ENCODE results near the gene LONP2.

The LONP2 gene

GRCh38 chr16:48274476-48274875, 30.4 kb downstream of the LONP2 start:
- H3K79me2 ChIP-seq (ENCODE audit: low read length): no peaks in the 10 kb centered on the region
- H3K4me3 ChIP-seq (ENCODE audit: low read length): no peak overlapping the region
- no peaks in the 10 kb centered on the region for H3K27me3 ChIP-seq (ENCODE audit: low read depth, low read length)
- no peaks in the 10 kb centered on the region for H3K4me1 ChIP-seq (ENCODE audit: low read length)
- no peak overlapping the region for H2AFZ ChIP-seq (ENCODE audit: low read depth, low read length)
- 0 out of 2 replicates have a peak, but pooled peaks cover 4% of the 10 kb centered on the region for H4K20me1 ChIP-seq (ENCODE audit: insufficient read depth, low read length)
- peaks cover 34% of the 10 kb centered on the region for H3K36me3 ChIP-seq (replicated peaks; ENCODE audit: low read depth, low read length)
- H3K9ac ChIP-seq (ENCODE audit: low read length): no peak overlapping the region
- H3K27ac ChIP-seq (ENCODE audit: low read length): no peak overlapping the region
- no peaks in the 10 kb centered on the region for H3K9me3 ChIP-seq (ENCODE audit: insufficient read depth, low read length)
- no peak overlapping the region for H3K4me2 ChIP-seq (ENCODE audit: low read length)
- TF ChIP-seq CTCF (IDR thresholded peaks at IDR 0.05; ENCODE audit: low read depth, low read length) (no peak), EZH2phosphoT487 (IDR thresholded peaks at IDR 0.05; ENCODE audit: low read depth) (no peak)

GRCh38 chr16:48276102-48276501, 32.0 kb downstream of the LONP2 start:
- Histone ChIP-seq H3K4me2 (ENCODE audit: low read length) (no peak overlapping the region), H3K27ac (ENCODE audit: low read length) (no peak overlapping the region), H3K9ac (ENCODE audit: low read length) (no peak overlapping the region), H3K27me3 (ENCODE audit: low read depth, low read length) (no peaks in the 10 kb centered on the region), H3K4me1 (ENCODE audit: low read length) (peaks cover 12% of the 10 kb centered on the region), H3K9me3 (ENCODE audit: insufficient read depth, low read length) (no peaks in the 10 kb centered on the region), H3K4me3 (ENCODE audit: low read length) (no peak overlapping the region), H3K79me2 (ENCODE audit: low read length) (no peaks in the 10 kb centered on the region), H3K36me3 (replicated peaks; ENCODE audit: low read depth, low read length) (peaks cover 22% of the 10 kb centered on the region), H2AFZ (ENCODE audit: low read depth, low read length) (no peak overlapping the region), H4K20me1 (ENCODE audit: insufficient read depth, low read length) (0 out of 2 replicates have a peak, but pooled peaks cover 6% of the 10 kb centered on the region)
- TF ChIP-seq EZH2phosphoT487 (IDR thresholded peaks at IDR 0.05; ENCODE audit: low read depth) (no peak), CTCF (IDR thresholded peaks at IDR 0.05; ENCODE audit: low read depth, low read length) (no peak)

- no peaks in the 10 kb centered on the region for H3K79me2 ChIP-seq (ENCODE audit: low read length)
- H3K4me1 ChIP-seq (ENCODE audit: low read length): peaks cover 12% of the 10 kb centered on the region
- H3K4me3 ChIP-seq (ENCODE audit: low read length): no peak overlapping the region
- H2AFZ ChIP-seq (ENCODE audit: low read depth, low read length): no peak overlapping the region
- no peaks in the 10 kb centered on the region for H3K27me3 ChIP-seq (ENCODE audit: low read depth, low read length)
- H4K20me1 ChIP-seq (ENCODE audit: insufficient read depth, low read length): 0 out of 2 replicates have a peak, but pooled peaks cover 6% of the 10 kb centered on the region
- TF ChIP-seq EZH2phosphoT487 (IDR thresholded peaks at IDR 0.05; ENCODE audit: low read depth) (no peak), CTCF (IDR thresholded peaks at IDR 0.05; ENCODE audit: low read depth, low read length) (no peak)
- H3K36me3 ChIP-seq (replicated peaks; ENCODE audit: low read depth, low read length): peaks cover 21% of the 10 kb centered on the region
- H3K9me3 ChIP-seq (ENCODE audit: insufficient read depth, low read length): no peaks in the 10 kb centered on the region
- no peak overlapping the region for H3K4me2 ChIP-seq (ENCODE audit: low read length)
- no peak overlapping the region for H3K27ac ChIP-seq (ENCODE audit: low read length)
- no peak overlapping the region for H3K9ac ChIP-seq (ENCODE audit: low read length)
These were observed 33.1 kb downstream of the LONP2 start for GRCh38 chr16:48277158-48277557.

- H3K9me3 ChIP-seq (ENCODE audit: insufficient read depth, low read length): no peaks in the 10 kb centered on the region
- no peak overlapping the region for H3K4me2 ChIP-seq (ENCODE audit: low read length)
- no peaks in the 10 kb centered on the region for H3K79me2 ChIP-seq (ENCODE audit: low read length)
- no peak overlapping the region for H3K4me3 ChIP-seq (ENCODE audit: low read length)
- H4K20me1 ChIP-seq (ENCODE audit: insufficient read depth, low read length): 0 out of 2 replicates have a peak, but pooled peaks cover 6% of the 10 kb centered on the region
- no peak overlapping the region for H3K9ac ChIP-seq (ENCODE audit: low read length)
- peaks cover 12% of the 10 kb centered on the region for H3K4me1 ChIP-seq (ENCODE audit: low read length)
- no peak overlapping the region for H3K27ac ChIP-seq (ENCODE audit: low read length)
- peaks cover 14% of the 10 kb centered on the region for H3K36me3 ChIP-seq (replicated peaks; ENCODE audit: low read depth, low read length)
- TF ChIP-seq CTCF (IDR thresholded peaks at IDR 0.05; ENCODE audit: low read depth, low read length) (no peak), EZH2phosphoT487 (IDR thresholded peaks at IDR 0.05; ENCODE audit: low read depth) (no peak)
- H3K27me3 ChIP-seq (ENCODE audit: low read depth, low read length): no peaks in the 10 kb centered on the region
- H2AFZ ChIP-seq (ENCODE audit: low read depth, low read length): no peak overlapping the region
These were observed 35.1 kb downstream of the LONP2 start for GRCh38 chr16:48279199-48279598.

Data from OCI-LY3 (cell line).